Central memory CD4-positive, alpha-beta T cell (primary cell): Measurements from ENCODE around the gene TBC1D12.
"Not testable (repeated sequence)": the region's sequence is repeated elsewhere in the genome, so short reads cannot be mapped to it uniquely, and the experiment has no call there.

ENCODE experiments used
- DNase-seq: peaks from one replicate; pipeline ENCODE4 v3.0.0; 2022

The TBC1D12 gene

GRCh38 chr10:94549221-94549620 is 146.9 kb downstream of the TBC1D12 start:
- DNase-seq, result no peak

- DNase-seq, result not testable (repeated sequence)
These were observed 165.5 kb downstream of the TBC1D12 start for GRCh38 chr10:94567714-94568307.

GRCh38 chr10:94571081-94571480 is 168.7 kb downstream of the TBC1D12 start:
- no peak for DNase-seq

DNA sequence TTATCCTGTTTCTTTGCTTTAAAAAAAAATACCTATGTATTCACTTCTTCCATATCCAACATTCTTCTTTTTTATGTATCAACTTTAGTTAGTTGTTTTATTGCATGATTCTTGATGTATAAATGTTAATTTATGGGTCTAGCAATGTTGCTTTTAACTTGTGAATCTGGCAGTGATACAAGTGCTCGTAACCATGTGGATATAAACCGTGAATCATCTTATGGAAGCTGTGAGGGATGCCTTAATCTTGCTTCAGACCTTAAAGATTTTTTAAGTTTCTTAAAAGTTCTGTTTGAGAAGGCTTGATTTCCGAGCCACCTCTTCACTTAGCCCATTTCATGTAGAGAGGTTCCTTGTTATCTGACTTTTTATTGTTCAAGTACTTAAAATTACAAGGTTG is 169.2 kb downstream of the TBC1D12 start:
- no peak for DNase-seq

GRCh38 chr10:94578790-94579189 is 176.4 kb downstream of the TBC1D12 start:
- DNase-seq, result no peak

GRCh38 chr10:94583124-94583523 is 180.8 kb downstream of the TBC1D12 start:
- no peak for DNase-seq
